GM21619 (cell line): ENCODE data around the gene TNNT3.

Source experiments
- ATAC-seq: cut with Tn5 transposase; IDR thresholded peaks from one replicate; pipeline ENCODE4 v1.9.1; 2021; ENCODE audit not compliant: unreplicated experiment

The TNNT3 gene

GRCh38 chr11:1921574-1922141 is 2.2 kb downstream of the TNNT3 start:
- ATAC-seq, result no peak

GRCh38 chr11:1922481-1923081 is 3.1 kb downstream of the TNNT3 start:
- ATAC-seq, result no peak

GRCh38 chr11:1923201-1923956 is 3.9 kb downstream of the TNNT3 start:
- no peak for ATAC-seq

- no peak for ATAC-seq
These were observed 4.7 kb downstream of the TNNT3 start for GRCh38 chr11:1924181-1924580.

- ATAC-seq, result no peak
These were observed 5.3 kb downstream of the TNNT3 start for GRCh38 chr11:1924646-1925372.

GRCh38 chr11:1925373-1926155 is 6.1 kb downstream of the TNNT3 start:
- ATAC-seq, result no peak

- ATAC-seq, result no peak
These were observed 6.9 kb downstream of the TNNT3 start for GRCh38 chr11:1926156-1927025.

GRCh38 chr11:1927026-1927847 is 7.7 kb downstream of the TNNT3 start:
- ATAC-seq, result no peak

GRCh38 chr11:1927848-1928469 is 8.5 kb downstream of the TNNT3 start:
- ATAC-seq, result no peak

GRCh38 chr11:1928470-1928890 is 9.0 kb downstream of the TNNT3 start:
- ATAC-seq, result no peak

GRCh38 chr11:1928891-1929541 is 9.5 kb downstream of the TNNT3 start:
- ATAC-seq, result no peak

- no peak for ATAC-seq
These were observed 10.3 kb downstream of the TNNT3 start for GRCh38 chr11:1929621-1930461.

GRCh38 chr11:1930462-1930830 is 10.9 kb downstream of the TNNT3 start:
- no peak for ATAC-seq

- no peak for ATAC-seq
These were observed 12.0 kb downstream of the TNNT3 start for GRCh38 chr11:1931341-1932104.

GRCh38 chr11:1932105-1932480 is 12.6 kb downstream of the TNNT3 start:
- ATAC-seq, result no peak

GRCh38 chr11:1932681-1933080 is 13.2 kb downstream of the TNNT3 start:
- ATAC-seq, result no peak
